Inferior parietal cortex (tissue), 1 donor: Measurements from ENCODE around the gene ARID3B.
A peak's percentile ranks its signal among the peaks of the same experiment; 100 is the strongest.
"Not testable (repeated sequence)": the region's sequence is repeated elsewhere in the genome, so short reads cannot be mapped to it uniquely, and the experiment has no call there.

ENCODE experiments used
- DNase-seq: peaks from one replicate; pipeline ENCODE4 v3.0.0-alpha.2; 2016; ENCODE audit errors: extremely low spot score

Gene ARID3B

DNA sequence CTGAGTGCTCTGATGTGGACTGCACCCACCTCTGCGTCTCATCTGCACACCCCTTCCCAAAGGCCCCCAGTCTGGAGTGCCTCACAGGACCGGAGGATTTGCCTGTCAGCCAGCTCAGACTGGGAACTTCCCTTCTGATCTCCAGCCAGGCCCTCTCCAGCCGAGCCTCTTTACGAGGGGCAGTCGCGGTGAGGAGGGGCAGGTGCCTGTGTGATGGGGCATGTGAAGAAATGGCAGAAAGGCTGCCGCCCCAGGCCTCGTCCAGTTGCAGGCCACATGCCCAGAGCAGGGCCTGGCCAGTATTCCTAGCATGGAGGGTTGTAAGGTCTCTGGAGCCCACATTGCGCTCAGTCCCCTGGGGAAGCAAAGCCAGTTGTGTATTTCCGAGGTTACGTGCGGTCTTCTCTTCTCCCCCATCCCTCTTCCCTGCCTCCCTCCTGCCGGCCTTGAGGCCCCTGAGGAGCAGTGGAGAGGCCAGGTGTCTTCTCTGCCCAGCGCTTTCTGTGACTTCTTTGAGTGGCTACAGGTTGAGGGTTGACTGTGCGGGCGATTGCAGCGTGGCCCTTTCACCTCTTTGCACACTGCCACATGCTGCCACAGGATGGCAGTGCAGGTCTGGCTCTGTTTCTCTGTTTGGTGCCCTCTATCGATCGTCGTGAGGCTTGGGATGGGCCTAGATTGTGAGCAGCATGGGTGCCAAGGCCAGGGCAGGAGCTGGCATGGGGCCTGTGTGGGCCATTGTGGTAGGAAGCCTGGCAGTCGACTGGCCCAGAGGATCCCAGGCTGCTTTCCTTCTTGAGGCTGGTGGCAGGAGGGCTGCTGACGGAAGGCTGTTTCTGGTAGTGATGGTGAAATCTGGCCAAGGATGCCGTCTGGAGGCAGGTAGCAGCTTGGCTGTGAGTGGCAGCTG lies 79.9 kb downstream of the ARID3B start:
- DNase-seq = peak; percentile 75

DNA sequence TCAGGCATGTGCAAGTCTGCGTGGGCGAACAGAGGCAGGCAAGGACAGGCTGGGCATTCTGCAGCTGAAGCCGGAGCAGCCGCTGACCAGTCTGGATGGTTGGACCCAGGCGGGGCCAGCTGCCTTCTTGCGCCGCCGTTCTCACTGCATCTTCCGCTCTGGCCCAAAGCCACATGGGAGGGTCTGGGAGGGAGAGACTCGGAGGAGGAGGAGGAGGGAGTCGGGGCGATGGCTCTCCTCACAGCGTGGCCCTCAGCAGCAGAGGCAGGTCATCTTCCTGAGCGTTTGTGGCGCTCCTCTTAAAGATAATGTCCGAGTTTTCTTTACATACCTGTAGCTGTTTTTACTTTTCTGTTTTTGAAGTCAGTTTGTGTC lies 80.5 kb downstream of the ARID3B start:
- no peak for DNase-seq

DNA sequence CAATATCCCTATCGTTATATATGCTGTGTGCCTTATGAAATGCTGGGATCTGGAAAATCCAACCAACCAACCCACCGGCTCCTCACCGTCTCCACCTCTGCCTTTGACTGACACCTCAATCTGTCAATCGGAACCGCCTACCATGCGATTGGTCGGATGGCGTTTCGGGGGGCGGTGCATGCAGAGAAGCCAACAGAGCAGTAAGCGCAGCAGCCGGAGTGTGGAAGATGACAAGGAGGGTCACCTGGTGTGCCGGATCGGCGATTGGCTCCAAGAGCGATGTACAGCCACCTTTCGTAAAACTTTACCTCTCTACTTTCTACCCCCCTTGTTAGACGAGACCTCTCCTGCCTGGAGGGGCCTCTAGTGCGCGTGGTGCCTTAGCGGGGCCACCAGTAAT lies 80.9 kb downstream of the ARID3B start:
- no peak for DNase-seq

DNA sequence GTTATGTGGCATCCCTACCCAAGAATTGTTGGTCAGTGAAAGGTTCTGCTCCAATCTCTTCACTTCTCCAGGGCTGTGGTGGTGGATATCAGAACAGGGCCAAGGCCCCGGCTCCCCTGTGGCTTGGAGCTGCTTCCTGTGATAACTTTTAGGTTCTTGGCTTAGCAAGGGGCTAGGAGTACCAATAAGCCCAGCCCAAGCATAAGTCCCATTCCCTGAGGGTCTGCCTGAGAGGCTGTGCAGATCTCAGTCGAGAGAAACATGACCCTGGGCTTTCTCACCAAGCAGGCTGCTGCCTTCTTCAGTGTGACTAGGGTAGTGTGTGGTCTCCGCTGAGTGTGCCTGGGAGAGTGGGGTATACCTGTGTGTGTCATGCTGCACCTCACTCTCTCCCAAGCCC lies 81.7 kb downstream of the ARID3B start:
- no peak for DNase-seq

DNA sequence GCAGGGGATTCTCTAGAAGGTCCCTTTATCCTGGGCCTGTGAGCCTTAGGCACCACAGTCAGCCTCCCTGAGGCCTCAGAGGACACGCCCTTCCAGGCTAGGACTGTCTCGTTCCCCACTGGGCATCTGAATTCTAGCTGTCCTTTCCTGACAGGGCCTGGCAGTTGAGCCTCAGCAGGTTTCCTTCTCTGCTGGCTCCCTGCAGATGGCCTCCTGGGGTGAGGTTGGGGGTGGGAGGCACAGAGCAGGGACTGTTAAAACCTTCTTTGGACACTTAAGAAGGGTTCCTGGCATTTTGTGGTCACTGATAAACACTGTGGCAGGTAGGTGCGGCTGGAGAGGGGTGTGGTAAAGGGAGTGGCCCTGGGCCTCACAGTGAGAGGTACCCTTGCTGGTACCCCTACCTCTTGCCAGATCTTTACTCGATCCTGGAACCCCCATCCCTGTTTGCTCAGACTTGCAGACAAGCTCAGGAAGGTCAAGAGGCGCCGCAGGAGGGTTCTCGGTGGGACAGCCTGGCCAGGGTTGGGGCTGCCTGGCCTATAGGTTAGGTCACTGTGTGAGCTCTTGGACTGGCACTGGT lies 83.1 kb downstream of the ARID3B start:
- DNase-seq = no peak

DNA sequence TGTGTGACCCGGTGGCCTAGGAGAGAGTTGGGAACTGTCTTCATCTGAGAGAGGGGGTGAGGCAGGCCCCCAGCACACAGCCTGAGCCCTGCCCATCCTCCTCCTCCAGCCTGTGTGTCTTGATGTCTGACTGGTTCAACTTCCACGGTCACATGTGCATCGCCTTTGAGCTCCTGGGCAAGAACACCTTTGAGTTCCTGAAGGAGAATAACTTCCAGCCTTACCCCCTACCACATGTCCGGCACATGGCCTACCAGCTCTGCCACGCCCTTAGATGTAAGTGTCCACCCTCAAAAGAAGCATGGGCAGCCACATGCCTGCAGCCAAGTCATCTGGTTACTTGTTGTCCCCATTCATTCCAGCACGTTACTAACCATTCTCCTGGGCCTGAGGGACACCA lies 84.7 kb downstream of the ARID3B start:
- no peak for DNase-seq

DNA sequence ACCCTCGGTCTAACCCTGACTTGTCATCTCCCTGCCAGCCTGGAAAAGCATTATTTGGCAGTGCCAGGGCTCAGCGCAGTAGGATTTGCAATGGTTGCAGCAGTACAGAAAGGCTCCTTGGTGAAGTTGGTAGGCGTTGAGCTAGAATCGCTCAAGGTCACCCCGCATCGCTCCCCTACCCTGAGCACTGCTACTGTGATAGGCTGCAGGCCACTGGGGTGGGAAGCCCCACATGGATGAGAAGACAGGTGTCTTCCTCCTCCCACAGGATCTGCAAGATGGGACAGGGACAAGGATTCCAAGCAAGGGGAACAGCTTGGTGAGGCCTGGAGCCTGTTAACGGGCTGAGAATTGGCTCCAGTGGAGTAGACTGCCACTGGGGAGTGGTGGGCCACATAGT lies 85.3 kb downstream of the ARID3B start:
- no peak for DNase-seq

DNA sequence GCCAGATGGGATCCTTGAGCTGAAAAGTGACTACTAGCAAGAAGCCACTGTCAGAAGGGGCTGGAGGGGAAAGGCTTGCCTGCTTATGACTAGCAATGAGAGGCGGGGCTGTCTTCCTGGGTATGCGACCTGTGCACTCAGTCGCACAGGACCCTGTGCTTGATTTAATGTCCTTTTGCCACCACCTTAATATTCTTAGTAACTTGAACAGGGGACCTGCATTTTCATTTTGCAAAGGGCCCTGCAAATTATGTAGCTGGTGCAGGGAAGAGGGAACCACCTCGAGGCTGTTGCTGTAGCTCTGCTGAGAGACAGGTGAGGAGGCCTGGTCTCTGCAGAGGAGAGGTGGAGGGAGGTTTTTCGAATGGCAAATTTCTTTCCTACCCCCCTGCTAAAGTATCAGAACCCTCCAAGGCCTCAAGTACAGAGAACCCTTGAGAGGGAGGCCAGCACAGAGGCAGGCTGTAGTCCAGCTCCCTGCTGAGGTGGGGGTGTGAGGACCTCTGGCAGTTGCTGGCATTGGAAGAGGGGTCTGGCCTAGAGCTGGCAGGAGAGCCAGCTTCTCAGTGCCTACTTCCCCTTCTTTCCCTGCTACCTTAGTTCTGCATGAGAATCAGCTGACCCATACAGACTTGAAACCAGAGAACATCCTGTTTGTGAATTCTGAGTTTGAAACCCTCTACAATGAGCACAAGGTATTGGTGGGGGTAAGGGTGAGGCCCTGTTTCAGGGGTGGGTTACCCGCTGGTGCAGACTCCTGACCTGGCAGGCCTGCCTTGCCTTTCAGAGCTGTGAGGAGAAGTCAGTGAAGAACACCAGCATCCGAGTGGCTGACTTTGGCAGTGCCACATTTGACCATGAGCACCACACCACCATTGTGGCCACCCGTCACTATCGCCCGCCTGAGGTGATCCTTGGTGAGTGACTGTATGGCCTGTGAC lies 86.0 kb downstream of the ARID3B start:
- DNase-seq = no peak

DNA sequence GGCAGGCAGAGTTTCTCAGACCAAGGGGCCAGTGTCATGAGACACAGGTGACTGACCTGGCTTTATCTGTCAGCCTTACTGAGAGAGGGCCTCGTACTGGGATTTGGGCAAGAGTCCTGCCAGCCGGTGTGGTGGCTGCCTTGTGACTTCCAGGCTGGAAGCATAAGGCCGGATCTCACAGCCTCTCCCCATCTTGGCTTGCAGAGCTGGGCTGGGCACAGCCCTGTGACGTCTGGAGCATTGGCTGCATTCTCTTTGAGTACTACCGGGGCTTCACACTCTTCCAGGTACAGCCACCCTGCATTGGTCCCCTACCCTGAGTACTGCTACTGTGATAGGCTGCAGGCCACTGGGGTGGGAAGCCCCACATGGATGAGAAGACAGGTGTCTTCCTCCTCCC lies 86.7 kb downstream of the ARID3B start:
- DNase-seq = no peak

DNA sequence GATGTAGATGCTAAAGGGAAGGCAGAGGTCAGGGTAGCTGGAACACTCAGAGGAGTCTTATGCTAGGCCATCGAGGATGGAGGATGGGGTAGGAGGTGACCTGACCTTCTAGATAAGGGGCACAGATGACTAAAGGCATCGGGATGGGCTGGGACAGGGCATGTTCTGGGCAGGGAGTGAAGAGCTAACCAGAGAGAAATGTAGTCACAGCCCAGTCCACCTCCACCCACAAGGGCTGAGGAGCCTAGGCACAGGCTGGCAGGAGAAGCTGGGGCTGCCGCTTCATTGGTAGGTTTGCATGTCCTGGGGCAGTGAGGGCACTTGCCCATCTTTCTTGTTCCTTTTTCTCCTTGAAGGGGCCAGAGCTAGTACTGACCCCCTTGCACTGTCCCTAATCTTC lies 87.2 kb downstream of the ARID3B start:
- no peak for DNase-seq

DNA sequence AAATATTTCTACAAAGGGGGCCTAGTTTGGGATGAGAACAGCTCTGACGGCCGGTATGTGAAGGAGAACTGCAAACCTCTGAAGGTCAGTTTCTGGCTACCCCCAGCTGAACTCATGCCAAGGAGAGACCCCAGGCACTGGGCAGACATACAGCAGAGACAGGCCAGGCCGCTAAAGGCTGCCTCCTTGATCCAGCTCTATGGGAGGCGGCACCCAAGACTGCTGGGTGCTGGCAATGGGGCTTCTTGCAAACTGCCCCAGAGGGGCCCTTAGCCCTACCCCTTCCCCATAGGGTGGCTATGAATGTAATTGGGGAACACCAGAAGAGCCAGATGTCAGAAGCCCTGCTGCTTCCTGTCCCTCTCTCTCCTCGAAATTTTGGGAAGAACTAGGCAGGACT lies 87.9 kb downstream of the ARID3B start:
- no peak for DNase-seq

DNA sequence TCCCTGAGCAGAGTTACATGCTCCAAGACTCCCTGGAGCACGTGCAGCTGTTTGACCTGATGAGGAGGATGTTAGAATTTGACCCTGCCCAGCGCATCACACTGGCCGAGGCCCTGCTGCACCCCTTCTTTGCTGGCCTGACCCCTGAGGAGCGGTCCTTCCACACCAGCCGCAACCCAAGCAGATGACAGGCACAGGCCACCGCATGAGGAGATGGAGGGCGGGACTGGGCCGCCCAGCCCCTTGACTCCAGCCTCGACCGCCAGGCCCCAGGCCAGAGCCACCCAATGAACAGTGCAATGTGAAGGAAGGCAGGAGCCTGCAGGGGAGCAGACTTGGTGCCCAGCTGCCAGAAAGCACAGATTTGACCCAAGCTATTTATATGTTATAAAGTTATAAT lies 88.7 kb downstream of the ARID3B start:
- not testable (repeated sequence) for DNase-seq

DNA sequence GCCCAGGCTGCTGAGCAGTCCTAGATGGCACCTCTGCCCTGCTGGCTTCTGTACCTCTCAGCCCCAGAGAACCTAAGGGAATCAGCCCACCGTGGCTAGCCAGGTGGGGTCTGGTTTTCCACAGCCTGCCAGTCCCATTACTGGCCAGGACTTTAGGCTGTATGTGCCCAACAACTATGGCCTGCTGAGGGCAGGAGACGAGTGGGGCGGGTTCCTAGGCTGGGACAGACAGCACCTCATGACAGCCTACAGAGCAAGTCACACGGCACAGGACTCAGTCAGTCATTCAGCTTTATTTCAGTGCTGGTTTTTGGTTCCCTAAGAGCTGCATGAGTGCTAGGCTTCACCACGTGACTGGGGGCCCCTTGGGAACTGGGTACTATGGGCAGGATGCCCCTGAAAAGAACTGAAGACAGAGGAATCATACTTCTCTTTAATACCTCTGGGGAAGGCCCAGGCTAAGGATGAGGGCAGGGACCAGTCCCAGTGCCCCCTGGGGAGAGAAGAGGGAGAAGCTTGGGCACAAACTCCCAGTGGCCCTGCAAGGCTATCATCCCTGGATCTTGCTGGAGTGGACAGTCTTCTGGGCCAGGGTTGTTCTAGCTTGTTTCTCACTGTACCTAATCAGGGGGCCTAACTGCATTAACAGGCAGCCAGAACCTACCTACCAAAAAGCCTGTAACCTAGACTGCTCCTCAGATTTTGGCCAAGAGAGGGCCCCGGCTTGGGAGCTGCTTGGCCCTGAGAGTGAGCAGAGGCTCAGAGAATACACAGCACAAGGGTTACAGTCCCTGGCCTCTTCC lies 89.5 kb downstream of the ARID3B start:
- DNase-seq = no peak

DNA sequence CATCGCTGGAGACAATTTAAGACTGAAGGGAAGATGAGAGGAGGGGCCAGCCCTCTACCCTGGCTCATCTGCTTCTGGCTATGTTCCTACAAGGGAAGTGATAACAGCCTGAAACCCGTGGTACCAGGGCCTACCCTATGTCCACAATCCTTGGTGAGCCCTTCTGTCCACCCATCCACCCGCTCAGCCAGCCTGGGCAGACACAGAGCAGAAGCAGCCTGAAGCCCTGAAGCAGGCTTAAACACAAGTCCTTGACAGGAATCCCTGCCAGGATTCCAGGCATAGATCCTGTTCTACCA lies 90.0 kb downstream of the ARID3B start:
- no peak for DNase-seq

DNA sequence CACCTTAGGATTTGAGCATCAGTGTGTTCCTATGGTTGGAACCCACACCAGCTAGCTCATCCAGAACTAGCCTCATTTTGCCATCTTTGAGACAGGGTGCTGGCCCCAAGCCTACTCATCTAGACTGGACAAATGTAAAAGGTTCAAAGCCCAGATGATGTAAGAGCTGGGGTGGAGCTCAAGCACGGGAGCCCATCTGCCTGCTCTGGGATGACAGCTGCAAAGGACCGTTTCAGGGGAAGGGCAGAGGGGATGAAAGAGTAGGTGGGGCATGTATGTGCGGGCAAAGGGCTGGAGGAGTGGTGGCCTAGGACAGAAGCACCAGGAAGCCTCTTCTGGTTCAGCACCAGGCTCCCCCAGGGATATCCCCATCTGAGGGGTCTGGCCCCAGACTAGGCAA lies 90.4 kb downstream of the ARID3B start:
- no peak for DNase-seq

DNA sequence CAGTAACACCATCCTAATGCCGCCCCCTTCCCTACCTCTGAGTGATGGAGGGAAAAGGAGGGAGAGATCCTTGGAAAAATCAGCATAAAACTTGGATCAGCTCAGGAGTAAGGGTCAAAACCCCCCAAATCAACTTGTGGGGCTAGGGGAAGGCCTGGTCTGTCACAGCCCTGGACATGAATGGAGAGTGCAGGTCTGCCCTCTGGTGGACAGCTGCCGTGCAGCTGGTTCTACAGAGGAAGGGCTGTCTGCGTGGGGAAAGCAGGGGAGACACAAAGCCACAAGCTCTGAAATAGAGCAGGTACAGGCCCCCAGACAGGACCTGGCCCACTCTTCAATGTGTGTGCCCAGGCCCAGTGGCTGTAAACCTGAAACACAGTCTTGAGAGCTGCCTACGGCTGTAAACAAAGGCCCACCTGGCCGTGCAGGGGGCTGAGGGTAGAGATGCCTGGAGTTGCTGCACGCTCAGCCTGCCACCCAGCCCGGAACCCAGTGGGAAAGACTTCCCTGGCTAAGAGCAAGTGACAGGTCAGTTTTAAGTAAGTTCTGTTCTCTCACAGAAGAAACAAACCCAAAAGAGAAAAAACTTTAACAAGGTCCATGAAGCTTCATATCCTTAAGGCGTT lies 91.0 kb downstream of the ARID3B start:
- DNase-seq = peak; percentile 65

DNA sequence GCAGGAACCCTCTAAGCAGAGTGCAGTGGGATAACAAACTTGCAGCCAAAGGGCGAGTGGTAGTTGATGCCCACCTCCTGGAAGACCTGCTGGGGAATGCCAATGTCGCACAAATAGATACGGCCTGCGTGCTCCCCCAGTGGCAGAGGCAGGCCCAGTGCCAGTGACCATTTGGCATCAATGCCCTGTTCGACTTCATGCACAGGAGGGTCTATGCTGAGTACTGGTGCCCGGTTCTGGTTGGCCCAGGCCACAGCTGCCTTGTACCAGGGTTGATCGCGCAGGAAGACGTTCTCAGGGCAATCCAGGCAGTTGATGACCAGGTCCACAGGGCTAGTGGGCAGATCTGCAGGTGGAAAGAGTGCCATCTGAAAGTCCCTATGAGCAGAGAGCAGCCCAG lies 91.6 kb downstream of the ARID3B start:
- DNase-seq = no peak

DNA sequence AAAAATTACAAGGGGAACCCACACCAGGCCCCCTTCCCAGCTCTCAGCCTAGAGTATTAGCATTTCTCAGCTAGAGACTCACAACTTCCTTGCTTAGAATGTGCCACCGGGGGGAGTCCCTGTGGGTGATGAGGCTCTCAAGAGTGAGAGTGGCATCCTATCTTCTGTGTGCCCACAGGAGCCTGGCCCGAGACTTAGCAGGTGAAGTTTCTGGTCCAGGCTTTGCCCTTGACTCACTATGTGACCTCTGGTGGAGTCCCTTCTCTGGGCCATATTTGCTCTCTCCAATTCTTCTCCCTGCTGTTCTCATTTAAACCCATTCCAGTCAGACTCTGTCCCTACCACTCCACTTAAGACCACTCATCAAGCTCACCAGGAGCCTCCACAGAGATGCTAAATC lies 92.8 kb downstream of the ARID3B start:
- no peak for DNase-seq

DNA sequence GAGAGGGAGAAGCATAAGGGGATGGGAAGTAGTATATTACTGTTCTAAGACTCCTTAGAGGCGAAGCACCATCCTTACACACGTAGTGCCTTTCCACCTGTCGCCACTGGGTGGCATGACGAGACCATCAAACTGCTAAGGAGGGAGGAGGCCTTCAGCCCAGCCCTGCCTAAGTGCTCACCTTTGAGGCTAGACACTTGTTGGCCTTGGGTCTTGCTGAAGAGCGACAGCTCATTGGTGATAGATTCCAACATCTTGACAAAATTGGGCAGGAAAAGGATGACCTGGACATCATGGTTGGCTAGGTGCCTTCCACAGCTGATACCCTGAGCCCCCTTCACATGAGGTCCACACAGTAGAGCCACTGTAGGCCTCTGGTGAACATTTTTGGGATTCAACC lies 94.2 kb downstream of the ARID3B start:
- peak; percentile 87 for DNase-seq

DNA sequence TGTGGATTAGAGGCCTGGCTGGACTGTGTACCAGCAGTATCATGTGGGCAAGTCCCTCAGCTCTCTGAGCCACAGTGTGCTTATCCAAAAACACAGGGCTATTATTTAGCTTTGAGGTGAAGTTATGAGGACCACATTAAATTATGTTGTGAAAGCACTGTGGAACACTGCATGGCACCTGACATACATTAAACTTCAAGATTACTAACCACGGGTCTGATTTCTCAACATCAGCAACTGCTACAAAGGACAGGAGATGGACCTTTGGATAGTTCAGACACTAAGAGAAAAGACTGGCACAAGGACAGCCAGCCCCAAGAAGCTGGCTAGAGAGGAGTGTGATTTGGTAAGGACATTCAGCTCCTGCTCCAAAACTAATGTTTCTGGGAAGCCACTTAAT lies 96.0 kb downstream of the ARID3B start:
- DNase-seq = no peak

DNA sequence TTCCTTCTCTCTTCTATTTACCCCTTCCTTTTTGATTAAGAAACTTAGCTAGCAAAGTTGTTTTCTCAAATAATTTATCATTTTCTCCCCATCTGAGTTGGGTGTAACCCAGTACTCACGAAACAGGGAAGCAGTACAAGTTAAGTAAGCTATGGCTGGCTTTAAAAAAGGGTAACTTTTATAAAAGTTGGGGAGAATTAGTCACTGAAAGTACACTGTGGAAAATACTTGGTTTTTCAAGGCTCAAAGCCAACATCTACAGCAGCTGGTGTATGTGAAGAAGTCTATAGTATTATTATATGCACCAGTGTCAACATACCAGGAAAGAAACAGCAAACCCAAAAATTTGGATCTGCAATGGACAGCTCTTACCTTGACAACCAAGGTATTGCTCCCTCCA lies 100.1 kb downstream of the ARID3B start:
- no peak for DNase-seq
